OCI-LY1 (cell line): ENCODE data around the gene ADCYAP1R1.

Experiments
- H2AFZ ChIP-seq: fragments of 200-600 bp; sonication (generic), shearing (Covaris generic); 2 replicates; pipeline ENCODE4 v1.6.0; 2014; ENCODE audit warnings: antibody characterized with exemption, mild to moderate bottlenecking, low read length
- H3F3A ChIP-seq: fragments of 200-600 bp; sonication (generic), shearing (Covaris generic); 2 replicates; pipeline ENCODE4 v1.6.0; 2014; ENCODE audit warnings: mild to moderate bottlenecking, antibody characterized with exemption, low read length, moderate library complexity; ENCODE audit not compliant: insufficient read depth
- H3K27ac ChIP-seq: fragments of 200-600 bp; sonication (generic); 2 replicates; pipeline ENCODE4 v1.5.1; 2014; ENCODE audit warnings: low read length, mixed run types, mild to moderate bottlenecking, low read depth; ENCODE audit not compliant: poor library complexity, severe bottlenecking
- H3K27me3 ChIP-seq: fragments of 200-600 bp; sonication (generic); 2 replicates; pipeline ENCODE4 v1.6.0; 2014; ENCODE audit warnings: antibody characterized with exemption, mild to moderate bottlenecking, low read length, moderate library complexity; ENCODE audit not compliant: insufficient read depth
- H3K36me3 ChIP-seq: fragments of 200-600 bp; sonication (generic); 2 replicates; pipeline ENCODE4 v1.6.1; 2014; ENCODE audit warnings: mild to moderate bottlenecking, antibody characterized with exemption, low read length, moderate library complexity, mixed read lengths; ENCODE audit not compliant: insufficient read depth
- H3K4me1 ChIP-seq: fragments of 200-600 bp; sonication (generic); 2 replicates; pipeline ENCODE4 v1.5.1; 2014; ENCODE audit warnings: mild to moderate bottlenecking, low read length, moderate library complexity; ENCODE audit not compliant: insufficient read depth, severe bottlenecking
- H3K4me2 ChIP-seq: fragments of 200-600 bp; sonication (generic), shearing (Covaris generic); 2 replicates; pipeline ENCODE4 v1.6.1; 2014; ENCODE audit warnings: low read length
- H3K4me3 ChIP-seq: fragments of 200-600 bp; sonication (generic); 2 replicates; pipeline ENCODE4 v1.5.1; 2014; ENCODE audit warnings: low read length, low read depth, mild to moderate bottlenecking, mixed read lengths; ENCODE audit not compliant: poor library complexity, severe bottlenecking
- H3K79me2 ChIP-seq: fragments of 200-600 bp; shearing (Covaris generic); 2 replicates; pipeline ENCODE4 v1.6.1; 2016; ENCODE audit warnings: mixed run types, low read length, mixed read lengths; ENCODE audit not compliant: insufficient read depth
- H3K9ac ChIP-seq: fragments of 200-600 bp; sonication (generic), shearing (Covaris generic); 2 replicates; pipeline ENCODE4 v1.6.1; 2014; ENCODE audit warnings: mild to moderate bottlenecking, low read length, mixed read lengths
- H3K9me2 ChIP-seq: fragments of 200-600 bp; sonication (generic), shearing (Covaris generic); 2 replicates; pipeline ENCODE4 v1.6.1; 2014; ENCODE audit warnings: low read depth, mild to moderate bottlenecking, low read length, mixed read lengths
- H3K9me3 ChIP-seq: fragments of 200-600 bp; shearing (Covaris generic); 2 replicates; pipeline ENCODE4 v1.6.1; 2014; ENCODE audit warnings: low read length, mixed read lengths
- H4K20me1 ChIP-seq: fragments of 200-600 bp; sonication (generic), shearing (Covaris generic); 2 replicates; pipeline ENCODE4 v1.6.0; 2016; ENCODE audit warnings: mild to moderate bottlenecking, low read length; ENCODE audit not compliant: insufficient read depth
- EZH2 ChIP-seq: fragments of 200-600 bp; sonication (generic), shearing (Covaris generic); IDR thresholded peaks from 2 replicates; pipeline ENCODE4 v1.8.0; 2017; ENCODE audit warnings: borderline replicate concordance, mixed run types, mild to moderate bottlenecking, antibody characterized with exemption, low read length, moderate library complexity, mixed read lengths
- TF ChIP-seq, protein P1 (sequence below): fragments of 200-600 bp; sonication (generic), shearing (Covaris generic); IDR thresholded peaks from 2 replicates; pipeline ENCODE4 v1.5.1; 2017; ENCODE audit warnings: mild to moderate bottlenecking, antibody characterized with exemption, low read length, moderate library complexity, mixed read lengths

The ADCYAP1R1 gene

DNA sequence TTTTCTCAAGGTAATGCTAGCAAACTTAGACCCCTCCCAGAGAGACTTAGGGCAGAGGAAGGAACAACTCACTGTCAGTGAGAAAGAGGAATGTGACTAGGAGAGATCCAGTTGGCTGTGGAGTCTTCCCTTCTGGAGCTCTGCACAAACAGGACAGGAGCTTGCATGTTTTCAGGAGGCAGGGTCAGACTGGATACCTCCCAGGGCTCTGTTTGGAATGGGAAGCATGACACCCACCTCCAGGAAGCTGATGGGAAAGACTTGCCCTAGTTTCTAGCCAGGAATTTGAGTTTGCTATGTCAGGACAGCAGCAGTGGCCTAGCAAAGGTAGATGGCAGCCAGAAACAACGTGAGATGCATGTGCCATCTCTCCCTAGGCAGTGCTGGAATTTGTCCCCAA lies 47.7 kb upstream of the ADCYAP1R1 start:
- Histone ChIP-seq H3F3A (no peaks in the 10 kb centered on the region), H3K79me2 (no peaks in the 10 kb centered on the region), H3K27me3 (no peaks in the 10 kb centered on the region), H3K9me2 (no peaks in the 10 kb centered on the region), H3K4me3 (no peak overlapping the region), H3K4me1 (no peaks in the 10 kb centered on the region), H4K20me1 (no peaks in the 10 kb centered on the region), H2AFZ (no peak overlapping the region), H3K4me2 (no peak overlapping the region), H3K9ac (no peak overlapping the region), H3K9me3 (no peaks in the 10 kb centered on the region), H3K27ac (no peak overlapping the region), H3K36me3 (no peaks in the 10 kb centered on the region)
- TF ChIP-seq, protein P1, sequence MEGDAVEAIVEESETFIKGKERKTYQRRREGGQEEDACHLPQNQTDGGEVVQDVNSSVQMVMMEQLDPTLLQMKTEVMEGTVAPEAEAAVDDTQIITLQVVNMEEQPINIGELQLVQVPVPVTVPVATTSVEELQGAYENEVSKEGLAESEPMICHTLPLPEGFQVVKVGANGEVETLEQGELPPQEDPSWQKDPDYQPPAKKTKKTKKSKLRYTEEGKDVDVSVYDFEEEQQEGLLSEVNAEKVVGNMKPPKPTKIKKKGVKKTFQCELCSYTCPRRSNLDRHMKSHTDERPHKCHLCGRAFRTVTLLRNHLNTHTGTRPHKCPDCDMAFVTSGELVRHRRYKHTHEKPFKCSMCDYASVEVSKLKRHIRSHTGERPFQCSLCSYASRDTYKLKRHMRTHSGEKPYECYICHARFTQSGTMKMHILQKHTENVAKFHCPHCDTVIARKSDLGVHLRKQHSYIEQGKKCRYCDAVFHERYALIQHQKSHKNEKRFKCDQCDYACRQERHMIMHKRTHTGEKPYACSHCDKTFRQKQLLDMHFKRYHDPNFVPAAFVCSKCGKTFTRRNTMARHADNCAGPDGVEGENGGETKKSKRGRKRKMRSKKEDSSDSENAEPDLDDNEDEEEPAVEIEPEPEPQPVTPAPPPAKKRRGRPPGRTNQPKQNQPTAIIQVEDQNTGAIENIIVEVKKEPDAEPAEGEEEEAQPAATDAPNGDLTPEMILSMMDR = no peak
- no peak for TF ChIP-seq EZH2

DNA sequence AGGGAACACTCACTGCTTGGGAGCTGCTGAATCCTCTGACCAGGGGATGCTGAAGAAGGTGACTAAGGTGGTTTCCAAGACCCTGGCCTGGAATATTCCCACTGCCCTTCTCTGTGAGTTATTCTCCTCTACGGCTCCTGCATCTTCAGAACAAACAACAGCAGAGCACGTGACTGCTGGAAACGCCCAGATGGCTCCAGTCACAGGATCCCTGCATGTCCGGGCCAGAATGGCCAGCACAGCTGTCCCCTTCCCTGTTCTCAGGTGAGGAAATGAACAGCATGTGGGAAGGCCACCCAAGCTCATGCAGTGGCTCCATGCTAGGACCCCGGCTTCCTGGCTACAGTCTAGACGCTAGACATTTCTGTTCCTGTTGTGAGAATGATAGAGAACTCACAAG lies 45.3 kb upstream of the ADCYAP1R1 start:
- Histone ChIP-seq H3K36me3 (no peaks in the 10 kb centered on the region), H3K79me2 (no peaks in the 10 kb centered on the region), H3K27ac (no peak overlapping the region), H3F3A (no peaks in the 10 kb centered on the region), H3K4me3 (no peak overlapping the region), H3K4me1 (no peaks in the 10 kb centered on the region), H3K27me3 (no peaks in the 10 kb centered on the region), H3K4me2 (no peak overlapping the region), H3K9ac (no peak overlapping the region), H2AFZ (no peak overlapping the region), H3K9me3 (no peaks in the 10 kb centered on the region), H4K20me1 (no peaks in the 10 kb centered on the region), H3K9me2 (no peaks in the 10 kb centered on the region)
- TF ChIP-seq, protein P1 = no peak
- no peak for TF ChIP-seq EZH2

DNA sequence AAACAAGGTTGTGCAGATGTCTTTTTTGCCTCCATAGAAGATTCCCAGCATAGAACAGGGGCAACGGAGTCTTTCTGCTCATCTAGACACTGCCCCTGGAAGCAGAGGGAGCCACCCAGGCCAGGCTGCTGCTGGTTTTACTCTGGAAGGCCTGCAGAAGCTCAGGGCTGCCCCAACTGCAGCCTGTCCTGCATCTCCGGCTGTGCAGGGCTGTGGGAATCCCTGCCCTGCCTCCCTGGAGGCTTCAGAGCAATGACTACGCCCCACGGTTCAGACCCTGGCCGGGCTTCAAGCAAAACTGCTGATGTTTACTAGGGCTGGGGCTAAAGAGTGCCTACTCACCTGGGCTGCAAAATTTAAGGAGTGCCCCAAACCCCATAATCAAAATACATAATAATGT lies 44.5 kb upstream of the ADCYAP1R1 start:
- no peak overlapping the region for H3K4me3 ChIP-seq
- no peaks in the 10 kb centered on the region for H3K27me3 ChIP-seq
- no peaks in the 10 kb centered on the region for H3F3A ChIP-seq
- no peaks in the 10 kb centered on the region for H3K36me3 ChIP-seq
- no peaks in the 10 kb centered on the region for H3K9me3 ChIP-seq
- no peaks in the 10 kb centered on the region for H4K20me1 ChIP-seq
- H2AFZ ChIP-seq = no peak overlapping the region
- no peaks in the 10 kb centered on the region for H3K4me1 ChIP-seq
- H3K27ac ChIP-seq = no peak overlapping the region
- H3K4me2 ChIP-seq = no peak overlapping the region
- H3K9ac ChIP-seq = no peak overlapping the region
- TF ChIP-seq, protein P1 = no peak
- TF ChIP-seq EZH2 = no peak
- no peaks in the 10 kb centered on the region for H3K79me2 ChIP-seq
- H3K9me2 ChIP-seq = no peaks in the 10 kb centered on the region
